Left colon (tissue), 2 donors: ENCODE data around the gene C4orf46. TPM values are rescaled to one million over a fixed set of nuclear protein-coding genes. Genes with fewer than 3 reads are reported as not detected.
A peak's percentile ranks its signal among the peaks of the same experiment; 100 is the strongest.
"Not testable (repeated sequence)": the region's sequence is repeated elsewhere in the genome, so short reads cannot be mapped to it uniquely, and the experiment has no call there.

Experiments used
- ATAC-seq: fragments of 200-7000 bp; cut with Tn5 transposase; one replicate; pipeline ENCODE4 v1.9.1; 2020; ENCODE audit warnings: mild to moderate bottlenecking, moderate library complexity
- DNase-seq, 2 donors: peaks; one replicate each; pipeline ENCODE4 v3.0.0-alpha.2; 2020
- intact Hi-C, 2 donors: fragments of 100-400 bp; cut with DNase I in 1 of 2; cut with micrococcal nuclease in 1 of 2; formaldehyde crosslinking; loops; one replicate each; pipeline versions ENCODE4 v1.11.2 to v1.14.0; 2022; cut with DNase I, micrococcal nuclease
- long read RNA-seq: library from polyadenylated mRNA; unstranded; transcript quantifications from one replicate; pipeline ENCODE4 v2.0.0, GENCODE V29; 2021
- total RNA-seq, 2 donors: library from RNA; stranded (reverse); fragmentation: NEBNext Ultra II Directional; extraction: Animal tissue kit (Norgen Biotek cat#: 25700); gene quantifications; one replicate each; pipeline ENCODE4 v1.2.1, GENCODE V29; 2021
- donor health status: DM: no; HTN: no; CAD: no.
- donor health status: DM: yes; HTN: yes; CAD: no.

Gene C4orf46
- 1 to 10 TPM; 2.4 to 2.8 TPM for total RNA-seq
- long read RNA-seq, transcript C4orf46-201 (2 exons, 3,521 nt) = major isoform, 13 of 16 reads
- long read RNA-seq, partial matches to known transcripts = 0 of 16 reads
- long read RNA-seq, other reads (novel, unspliced or antisense) = 2 of 16 reads

DNA sequence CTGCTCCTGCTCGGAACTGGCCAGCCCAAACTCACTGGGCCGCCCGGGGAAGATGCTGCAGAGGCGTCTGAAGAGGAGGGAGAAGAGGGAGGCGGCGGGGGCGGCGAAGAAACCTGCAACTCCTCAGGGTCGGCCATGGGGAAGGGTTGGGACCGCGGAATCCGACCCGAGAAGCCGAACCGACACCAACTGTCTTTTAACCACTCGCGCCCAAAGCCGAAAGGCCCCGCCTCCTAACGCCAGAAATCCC is at the start of gene C4orf46:
Gene C4orf46, minus strand, starts transcription at position 223 of the 250 bp plus-strand sequence. Its CDS starts 86 bp downstream, at position 137.
- intact Hi-C loops = no loop called here
- ATAC-seq (peak; percentile 0), DNase-seq (no peak)

DNA sequence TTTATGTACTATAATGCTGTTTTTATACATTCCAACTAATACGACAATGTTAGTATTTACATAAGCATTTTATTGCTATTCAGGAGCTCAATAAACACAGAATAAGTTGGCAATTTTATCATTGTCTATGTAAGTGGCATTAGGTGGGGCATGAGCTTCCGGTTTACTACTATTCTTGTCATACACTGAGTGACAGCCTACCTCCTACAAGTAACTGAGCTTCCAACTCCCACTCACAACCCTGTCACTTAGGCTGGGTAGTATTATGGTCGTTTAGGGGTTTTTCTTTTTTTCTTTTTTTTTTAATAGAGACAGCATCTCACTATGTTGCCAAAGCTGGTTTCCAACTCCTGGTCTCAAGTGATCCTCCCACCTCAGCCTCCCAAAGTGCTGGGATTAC is 44.1 kb upstream of the C4orf46 start:
- DNase-seq = no peak
- ATAC-seq = peak; percentile 26
- intact Hi-C loops = no loop called here

DNA sequence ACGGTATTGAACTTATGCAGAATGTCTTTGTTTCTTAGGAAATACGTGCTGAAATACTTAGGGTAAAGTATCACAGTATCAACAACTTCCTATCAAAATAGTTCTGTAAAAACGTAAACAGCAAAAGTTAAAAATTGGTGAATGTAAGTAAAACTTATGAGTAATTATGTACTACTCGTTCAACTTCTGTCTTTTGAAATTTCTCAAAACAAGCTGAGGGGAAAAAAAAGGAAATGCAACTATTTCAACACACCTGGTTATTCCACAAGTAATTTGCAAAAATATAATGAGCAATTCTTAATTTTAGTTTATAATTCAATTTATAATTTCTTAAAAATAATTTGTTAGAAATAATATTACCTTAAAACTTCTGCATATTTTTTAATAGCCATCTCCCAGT is 43.2 kb upstream of the C4orf46 start:
- intact Hi-C loops = no loop called here
- no peak for DNase-seq
- ATAC-seq = no peak

GRCh38 chr4:158712622-158713021 is 40.9 kb upstream of the C4orf46 start:
- ATAC-seq, intact Hi-C loops, DNase-seq: not testable (repeated sequence)

GRCh38 chr4:158710814-158711213 is 39.1 kb upstream of the C4orf46 start:
- DNase-seq (no peak), ATAC-seq (no peak)
- intact Hi-C loops = no loop called here

DNA sequence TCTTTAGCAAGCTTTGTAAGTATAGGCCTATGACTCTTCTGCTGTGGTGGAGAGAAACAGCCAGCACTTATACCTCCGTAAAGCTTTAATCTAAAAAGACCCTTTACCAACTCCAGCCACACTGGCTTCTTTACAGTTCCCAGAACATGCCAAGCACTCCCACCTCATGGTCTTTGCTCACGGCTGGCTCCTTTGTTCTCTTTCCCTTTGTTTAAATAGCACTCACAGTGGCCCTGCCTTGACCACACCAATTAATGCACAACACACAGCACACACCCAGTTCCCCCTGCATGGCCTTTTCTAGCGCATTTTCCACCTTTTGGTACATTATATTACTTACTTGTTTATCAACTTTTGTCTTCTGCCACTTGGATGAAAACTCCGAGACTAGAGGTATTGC is 32.6 kb upstream of the C4orf46 start:
- intact Hi-C loops = no loop called here
- no peak for DNase-seq
- ATAC-seq = no peak

DNA sequence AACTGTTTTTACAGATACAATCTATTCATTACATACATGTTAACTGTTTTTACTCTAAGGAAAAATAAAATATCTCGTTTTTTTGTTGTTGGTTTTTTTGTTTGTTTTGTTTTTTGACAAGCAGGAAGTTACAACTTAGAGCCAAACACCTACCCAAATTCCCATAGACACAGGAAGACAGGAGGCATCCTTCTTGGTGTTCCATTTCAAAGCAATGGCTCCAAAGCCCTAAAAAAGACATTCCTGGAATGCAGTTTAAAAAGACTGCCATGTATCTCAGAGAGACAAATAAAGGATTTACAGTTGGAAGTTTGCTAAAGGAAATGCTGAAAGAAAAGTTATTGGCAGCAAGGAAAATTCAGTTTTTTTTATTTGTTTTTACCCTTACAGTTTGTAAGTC is 17.1 kb upstream of the C4orf46 start:
- ATAC-seq (no peak), DNase-seq (no peak)
- intact Hi-C loops = no loop called here

DNA sequence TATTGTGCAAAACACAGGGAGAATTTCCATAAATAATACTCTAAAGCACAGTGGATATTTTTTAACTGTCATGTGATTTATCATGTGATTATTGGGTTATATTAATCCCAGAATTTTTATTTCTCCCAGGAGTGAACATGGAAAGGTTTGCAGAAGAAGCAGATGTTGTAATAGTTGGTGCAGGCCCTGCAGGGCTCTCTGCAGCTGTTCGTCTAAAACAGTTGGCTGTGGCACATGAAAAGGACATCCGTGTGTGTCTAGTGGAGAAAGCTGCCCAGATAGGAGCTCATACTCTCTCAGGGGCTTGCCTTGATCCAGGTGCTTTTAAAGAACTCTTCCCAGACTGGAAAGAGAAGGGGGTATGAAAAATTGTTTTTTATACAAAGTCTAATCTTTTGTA is 10.4 kb upstream of the C4orf46 start:
- DNase-seq = no peak
- intact Hi-C loops = no loop called here
- ATAC-seq = no peak

- DNase-seq (no peak), ATAC-seq (peak; percentile 57)
- intact Hi-C loops = no loop called here
Measured at GRCh38 chr4:158681629-158682028, 9.9 kb upstream of the C4orf46 start.

DNA sequence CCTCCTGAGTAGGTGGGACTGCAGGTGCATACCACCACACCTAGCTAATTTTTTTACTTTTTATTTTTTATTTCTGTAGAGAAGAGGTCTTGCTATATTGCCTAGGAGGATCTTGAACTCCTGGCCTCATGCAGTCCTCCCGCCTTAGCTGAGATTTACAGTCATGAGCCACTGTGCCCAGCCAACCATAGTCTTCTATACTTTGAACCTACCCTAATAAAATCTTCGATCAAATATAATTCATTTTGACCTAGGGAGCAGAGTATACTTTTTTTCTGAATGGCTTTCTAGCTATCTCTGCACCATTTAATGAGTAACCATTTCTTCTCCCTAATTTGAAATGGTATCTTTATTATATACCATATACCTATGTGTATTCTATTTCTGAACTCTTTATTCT is 7.1 kb upstream of the C4orf46 start:
- DNase-seq = no peak
- peak; percentile 91 for ATAC-seq
- intact Hi-C loops = no loop called here

GRCh38 chr4:158676076-158676475 is 4.4 kb upstream of the C4orf46 start:
- intact Hi-C loops = no loop called here
- DNase-seq (no peak), ATAC-seq (no peak)

- DNase-seq (no peak), ATAC-seq (no peak)
- intact Hi-C loops = no loop called here
Measured at GRCh38 chr4:158673633-158674032, 1.9 kb upstream of the C4orf46 start.

- intact Hi-C loops = no loop called here
- peak; percentile 88 for ATAC-seq
- DNase-seq = peak; percentile 98 to 99
Measured at GRCh38 chr4:158671915-158672806, 474 bp upstream of the C4orf46 start, which contains the start of gene ETFDH. Gene ETFDH (plus strand): TSS chr4:158672296. CDS start chr4:158672457, 161 bp downstream.

- intact Hi-C loops = no loop called here
- peak; percentile 78 for DNase-seq
- ATAC-seq = peak; percentile 38
Measured at GRCh38 chr4:158670975-158671664, 567 bp downstream of the C4orf46 start.

GRCh38 chr4:158669310-158669709 is 2.4 kb downstream of the C4orf46 start:
- no peak for ATAC-seq
- intact Hi-C loops = no loop called here
- no peak for DNase-seq

- DNase-seq (no peak), ATAC-seq (no peak)
- intact Hi-C loops = no loop called here
Measured at GRCh38 chr4:158667651-158668198, 4.0 kb downstream of the C4orf46 start.

DNA sequence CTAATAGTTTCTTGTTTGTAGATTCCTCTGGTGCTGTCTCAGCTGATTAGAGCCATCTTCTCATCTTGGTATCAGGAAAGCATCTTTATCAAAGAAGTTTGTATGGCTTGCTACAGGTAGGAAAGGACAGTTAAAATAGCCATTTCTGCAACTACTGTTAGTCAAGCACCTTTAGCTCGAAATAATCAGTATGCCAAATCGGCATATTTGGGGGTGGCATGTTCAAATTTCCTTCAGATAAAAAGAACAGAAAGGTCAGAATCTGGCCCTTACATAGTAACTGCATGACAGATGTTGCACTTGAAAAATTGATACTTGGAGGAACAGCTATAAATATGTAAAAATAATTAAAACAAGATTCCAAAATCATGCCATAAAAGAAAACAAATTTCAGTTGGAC is 4.8 kb downstream of the C4orf46 start:
- intact Hi-C loops = no loop called here
- DNase-seq = no peak
- no peak for ATAC-seq

- ATAC-seq (no peak), DNase-seq (no peak)
- intact Hi-C loops = no loop called here
Measured at GRCh38 chr4:158664806-158665205, 6.9 kb downstream of the C4orf46 start.

GRCh38 chr4:158663707-158664625 is 7.7 kb downstream of the C4orf46 start:
- DNase-seq, intact Hi-C loops, ATAC-seq: not testable (repeated sequence)
